ENCODE measurements around the gene CLEC1A. TPM values are rescaled to one million over a fixed set of nuclear protein-coding genes. Genes with fewer than 3 reads are reported as not detected.

CLEC1A gene
- total and polyA plus RNA-seq, 3 donors from 2014 or later = 2.7 to 3.2 (median 2.9) TPM

DNA sequence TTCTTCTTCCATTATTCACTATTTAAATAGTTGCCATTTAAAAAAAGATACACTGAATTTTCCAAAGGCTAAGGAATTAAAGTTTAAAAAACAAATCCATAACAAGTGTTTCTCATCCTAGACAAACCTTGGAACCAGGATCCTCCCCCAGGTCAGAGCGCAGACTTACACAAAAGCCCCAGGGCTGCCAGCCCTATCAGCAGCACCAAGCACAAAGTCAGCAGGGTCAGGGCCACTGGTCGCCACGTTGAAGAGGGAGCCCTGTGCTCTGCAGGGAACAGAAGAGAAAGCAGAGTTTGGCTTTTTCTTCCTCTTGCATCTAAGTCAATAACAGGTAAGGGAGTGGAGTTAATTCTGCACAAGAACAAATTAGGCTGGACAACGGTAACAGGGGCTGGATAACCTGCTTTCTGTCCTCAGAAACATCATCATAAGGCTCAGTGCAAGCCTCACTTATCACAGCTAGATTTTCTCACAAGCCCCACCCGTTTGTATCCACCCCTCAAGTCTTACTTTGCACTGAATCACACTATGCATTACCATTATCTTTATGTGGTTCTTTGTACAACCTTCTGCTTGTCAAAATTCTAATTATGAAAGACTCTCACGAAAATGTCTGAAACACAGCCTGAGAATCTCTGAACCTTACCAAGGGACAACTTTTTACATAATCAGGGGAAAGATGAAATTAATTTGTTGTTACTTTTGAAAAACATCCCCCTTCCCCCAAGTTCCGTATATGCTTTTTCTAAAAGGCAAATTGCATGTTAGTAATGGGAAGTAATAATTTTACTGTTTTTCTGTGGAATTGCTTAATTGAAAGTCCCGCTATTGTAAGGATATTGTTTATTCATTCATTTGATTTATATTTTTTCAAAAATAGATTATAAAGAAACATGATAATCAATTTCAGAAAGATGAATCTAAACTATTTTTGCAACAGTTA, 9.6 kb downstream of the CLEC1A start:
- no peaks in the 10 kb centered on the region for H3K4me1 ChIP-seq
- no peaks in the 10 kb centered on the region for H3K9me3 ChIP-seq
- no peak overlapping the region for H3K4me3 ChIP-seq
- intact Hi-C loops (cut with DNase I; ENCODE audit: low total_unique reads) = no loop called here
- TF ChIP-seq POLR2A (IDR thresholded peaks at IDR 0.05) = no peak
- TF ChIP-seq, protein P1, sequence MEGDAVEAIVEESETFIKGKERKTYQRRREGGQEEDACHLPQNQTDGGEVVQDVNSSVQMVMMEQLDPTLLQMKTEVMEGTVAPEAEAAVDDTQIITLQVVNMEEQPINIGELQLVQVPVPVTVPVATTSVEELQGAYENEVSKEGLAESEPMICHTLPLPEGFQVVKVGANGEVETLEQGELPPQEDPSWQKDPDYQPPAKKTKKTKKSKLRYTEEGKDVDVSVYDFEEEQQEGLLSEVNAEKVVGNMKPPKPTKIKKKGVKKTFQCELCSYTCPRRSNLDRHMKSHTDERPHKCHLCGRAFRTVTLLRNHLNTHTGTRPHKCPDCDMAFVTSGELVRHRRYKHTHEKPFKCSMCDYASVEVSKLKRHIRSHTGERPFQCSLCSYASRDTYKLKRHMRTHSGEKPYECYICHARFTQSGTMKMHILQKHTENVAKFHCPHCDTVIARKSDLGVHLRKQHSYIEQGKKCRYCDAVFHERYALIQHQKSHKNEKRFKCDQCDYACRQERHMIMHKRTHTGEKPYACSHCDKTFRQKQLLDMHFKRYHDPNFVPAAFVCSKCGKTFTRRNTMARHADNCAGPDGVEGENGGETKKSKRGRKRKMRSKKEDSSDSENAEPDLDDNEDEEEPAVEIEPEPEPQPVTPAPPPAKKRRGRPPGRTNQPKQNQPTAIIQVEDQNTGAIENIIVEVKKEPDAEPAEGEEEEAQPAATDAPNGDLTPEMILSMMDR (IDR thresholded peaks at IDR 0.05) = no peak
- no peaks in the 10 kb centered on the region for H3K27me3 ChIP-seq
- no peaks in the 10 kb centered on the region for H3K36me3 ChIP-seq (ENCODE audit: low read depth, missing control alignments)
- WGBS, 2 donors = 26 to 36% methylated on average over 8 of the region's 8 CpGs
- H3K27ac ChIP-seq = peak overlapping the region in 1 of 2 donors; percentile 37
- DNase-seq = peak; percentile 77

DNA sequence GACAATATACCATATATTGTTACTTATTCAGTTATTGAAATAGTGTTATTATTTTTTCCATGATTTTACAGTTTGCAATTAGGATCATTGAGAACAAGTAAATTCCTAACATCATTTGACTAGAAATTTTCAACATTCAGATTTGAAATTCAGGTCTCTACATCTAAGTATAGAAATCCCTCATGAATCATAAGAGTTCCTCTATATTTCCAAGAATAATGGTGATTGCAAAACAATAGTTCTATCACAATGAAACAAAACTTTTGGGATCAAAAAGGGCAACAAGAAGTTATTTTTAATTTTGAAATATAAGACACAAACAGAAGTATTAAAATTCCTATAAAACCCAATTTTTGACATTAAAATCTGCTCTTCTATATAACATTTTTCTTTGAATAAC, 10.8 kb downstream of the CLEC1A start:
- H3K27ac ChIP-seq = no peak overlapping the region
- H3K4me1 ChIP-seq = no peaks in the 10 kb centered on the region
- TF ChIP-seq POLR2A (IDR thresholded peaks at IDR 0.05) = no peak
- TF ChIP-seq, protein P1 (IDR thresholded peaks at IDR 0.05) = no peak
- H3K27me3 ChIP-seq = no peaks in the 10 kb centered on the region
- intact Hi-C loops (cut with DNase I; ENCODE audit: low total_unique reads) = no loop called here
- H3K9me3 ChIP-seq = no peaks in the 10 kb centered on the region
- H3K4me3 ChIP-seq = no peak overlapping the region
- H3K36me3 ChIP-seq (ENCODE audit: low read depth, missing control alignments) = no peaks in the 10 kb centered on the region
- DNase-seq = no peak

DNA sequence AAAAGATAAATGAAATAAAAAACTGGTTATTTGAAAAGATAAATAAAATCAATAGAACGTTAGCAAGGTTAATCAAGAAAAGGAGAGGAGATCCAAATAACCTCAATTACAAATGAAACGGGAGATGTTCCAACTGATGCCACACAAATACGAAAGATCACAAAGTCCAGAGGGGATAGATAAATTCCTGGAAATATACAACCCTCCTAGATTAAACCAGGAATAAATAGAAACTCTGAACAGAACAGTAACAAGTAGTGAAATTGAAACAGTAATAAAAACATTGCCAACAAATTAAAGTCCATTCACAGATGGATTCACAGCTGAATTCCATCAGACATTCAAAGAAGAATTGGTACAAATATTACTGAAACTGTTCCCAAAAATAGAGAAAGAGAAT, 12.4 kb downstream of the CLEC1A start:
- H3K27ac ChIP-seq = no peak overlapping the region
- H3K27me3 ChIP-seq = no peaks in the 10 kb centered on the region
- DNase-seq = no peak
- no peaks in the 10 kb centered on the region for H3K9me3 ChIP-seq
- H3K4me3 ChIP-seq = no peak overlapping the region
- TF ChIP-seq, protein P1 (IDR thresholded peaks at IDR 0.05) = no peak
- TF ChIP-seq POLR2A (IDR thresholded peaks at IDR 0.05) = no peak
- intact Hi-C loops (cut with DNase I; ENCODE audit: low total_unique reads) = no loop called here
- WGBS, 2 donors = 57 to 67% methylated on average over 3 of the region's 3 CpGs
- H3K36me3 ChIP-seq (ENCODE audit: low read depth, missing control alignments) = no peaks in the 10 kb centered on the region
- H3K4me1 ChIP-seq = no peaks in the 10 kb centered on the region

DNA sequence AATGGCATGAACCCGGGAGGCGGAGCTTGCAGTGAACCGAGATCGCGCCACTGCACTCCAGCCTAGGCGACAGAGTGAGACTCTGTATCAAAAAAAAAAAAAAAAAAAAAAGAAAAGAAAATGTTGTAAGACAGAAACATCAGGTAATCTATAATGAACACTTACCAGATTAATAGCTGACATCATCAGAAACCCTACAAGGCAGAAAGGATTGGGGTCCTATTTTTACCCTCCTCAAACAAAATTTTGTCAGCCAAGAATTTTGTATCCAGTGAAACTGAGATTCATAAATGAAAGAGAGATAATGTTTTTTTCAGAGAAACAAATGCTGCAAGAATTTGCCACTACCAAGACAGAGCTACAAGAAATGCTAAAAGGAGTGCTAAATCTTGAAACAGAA, 14.1 kb downstream of the CLEC1A start:
- no peak overlapping the region for H3K4me3 ChIP-seq
- TF ChIP-seq POLR2A (IDR thresholded peaks at IDR 0.05) = no peak
- TF ChIP-seq, protein P1 (IDR thresholded peaks at IDR 0.05) = no peak
- no peaks in the 10 kb centered on the region for H3K4me1 ChIP-seq
- no peaks in the 10 kb centered on the region for H3K27me3 ChIP-seq
- no peaks in the 10 kb centered on the region for H3K36me3 ChIP-seq (ENCODE audit: low read depth, missing control alignments)
- intact Hi-C loops (cut with DNase I; ENCODE audit: low total_unique reads) = no loop called here
- 75 to 80% methylated on average over 6 of the region's 6 CpGs for WGBS, 2 donors
- no peak overlapping the region for H3K27ac ChIP-seq
- DNase-seq = no peak
- H3K9me3 ChIP-seq = no peaks in the 10 kb centered on the region
